Astrocyte (in vitro differentiated cells and primary cell): ENCODE data around the gene PRR32.
A peak's percentile ranks its signal among the peaks of the same experiment; 100 is the strongest.

Source experiments
- EZH2 ChIP-seq: IDR thresholded peaks from 2 replicates; pipeline ENCODE4 v1.6.1; 2012; ENCODE audit warnings: mild to moderate bottlenecking, low read length, inconsistent platforms; ENCODE audit not compliant: insufficient read depth
- TF ChIP-seq, protein P1 (sequence below): IDR thresholded peaks from 2 replicates; pipeline ENCODE4 v1.5.1; 2011; ENCODE audit warnings: low read depth, mild to moderate bottlenecking, inconsistent platforms, low read length, moderate library complexity; ENCODE audit not compliant: insufficient read depth

GRCh38 chrX:126770179-126770578 lies 49.4 kb upstream of the PRR32 start:
- TF ChIP-seq, protein P1, sequence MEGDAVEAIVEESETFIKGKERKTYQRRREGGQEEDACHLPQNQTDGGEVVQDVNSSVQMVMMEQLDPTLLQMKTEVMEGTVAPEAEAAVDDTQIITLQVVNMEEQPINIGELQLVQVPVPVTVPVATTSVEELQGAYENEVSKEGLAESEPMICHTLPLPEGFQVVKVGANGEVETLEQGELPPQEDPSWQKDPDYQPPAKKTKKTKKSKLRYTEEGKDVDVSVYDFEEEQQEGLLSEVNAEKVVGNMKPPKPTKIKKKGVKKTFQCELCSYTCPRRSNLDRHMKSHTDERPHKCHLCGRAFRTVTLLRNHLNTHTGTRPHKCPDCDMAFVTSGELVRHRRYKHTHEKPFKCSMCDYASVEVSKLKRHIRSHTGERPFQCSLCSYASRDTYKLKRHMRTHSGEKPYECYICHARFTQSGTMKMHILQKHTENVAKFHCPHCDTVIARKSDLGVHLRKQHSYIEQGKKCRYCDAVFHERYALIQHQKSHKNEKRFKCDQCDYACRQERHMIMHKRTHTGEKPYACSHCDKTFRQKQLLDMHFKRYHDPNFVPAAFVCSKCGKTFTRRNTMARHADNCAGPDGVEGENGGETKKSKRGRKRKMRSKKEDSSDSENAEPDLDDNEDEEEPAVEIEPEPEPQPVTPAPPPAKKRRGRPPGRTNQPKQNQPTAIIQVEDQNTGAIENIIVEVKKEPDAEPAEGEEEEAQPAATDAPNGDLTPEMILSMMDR, result peak; percentile 8
- TF ChIP-seq EZH2, result no peak
